A549 (cell line): Measurements from ENCODE around the gene C10orf90. TPM values are rescaled to one million over a fixed set of nuclear protein-coding genes. Genes with fewer than 3 reads are reported as not detected.

ENCODE experiments used
- ATAC-seq, 2 experiments: fragments of 200-7000 bp in 1 of 2; fragments of >200 bp in 1 of 2; cut with Nextera tagmentation in 1 of 2; cut with Tn5 transposase in 1 of 2; 3 replicates each; pipeline versions ENCODE4 v1.8.0 to v1.9.1; 2018 to 2020; ENCODE audit warnings: mild to moderate bottlenecking in 1 of 2, moderate library complexity in 1 of 2
- CTCF ChIA-PET: fragments of 300-600 bp; sonication (Branson Sonifier 250); formaldehyde crosslinking; extraction: SDS; loops from one replicate; lab custom pipeline; 2021; ENCODE audit warnings: antibody characterized with exemption, inconsistent platforms; lab: Yijun Ruan, JAX
- POLR2A ChIA-PET: fragments of 350-600 bp; formaldehyde crosslinking; extraction: SDS; loops from one replicate; lab custom pipeline; 2021; ENCODE audit warnings: antibody characterized with exemption, inconsistent platforms; lab: Yijun Ruan, JAX
- DNase-seq, 2 experiments: peaks; one replicate each; pipeline versions ENCODE4 v3.0.0 to v3.0.0-alpha.2; 2011 to 2016; ENCODE audit warnings: low read depth in 1 of 2, low spot score in 1 of 2
- FAIRE-seq: peaks from 2 replicates; lab custom pipeline; 2011; peaks lifted over from hg19 to GRCh38; lab: Jason Lieb, UNC
- H3K27ac ChIP-seq, 2 experiments: fragments of >200 bp; sonication (Bioruptor Twin); formaldehyde crosslinking; 3 replicates each; pipeline ENCODE4 v1.5.1; 2016 to 2017
- H3K4me1 ChIP-seq: fragments of >200 bp; sonication (Bioruptor Twin); formaldehyde crosslinking; 3 replicates; pipeline ENCODE4 v1.6.1; 2016
- H3K4me2 ChIP-seq: fragments of >200 bp; sonication (Bioruptor Twin); formaldehyde crosslinking; 3 replicates; pipeline ENCODE4 v1.6.1; 2016
- H3K4me3 ChIP-seq: fragments of >200 bp; sonication (Bioruptor Twin); formaldehyde crosslinking; 3 replicates; pipeline ENCODE4 v1.5.1; 2016
- H3K9me3 ChIP-seq: fragments of >200 bp; sonication (Bioruptor Twin); formaldehyde crosslinking; 3 replicates; pipeline ENCODE4 v1.6.1; 2016
- BCL3 ChIP-seq: fragments of >200 bp; sonication (Bioruptor Twin); formaldehyde crosslinking; IDR thresholded peaks from 3 replicates; pipeline ENCODE4 v1.6.1; 2016
- CBX2 ChIP-seq: fragments of 200-600 bp; sonication (generic); IDR thresholded peaks from 2 replicates; pipeline ENCODE4 v1.6.1; 2016; ENCODE audit warnings: low read depth, mild to moderate bottlenecking, borderline replicate concordance
- CBX8 ChIP-seq: fragments of 200-600 bp; sonication (generic); IDR thresholded peaks from 2 replicates; pipeline ENCODE4 v1.6.1; 2016
- CEBPB ChIP-seq, 2 experiments: fragments of >200 bp in 1 of 2; sonication (Bioruptor Twin) in 1 of 2; formaldehyde crosslinking in 1 of 2; IDR thresholded peaks; 2 replicates each; pipeline ENCODE4 v1.6.1; 2012 to 2016
- EHF ChIP-seq: fragments of 250-450 bp; sonication (Bioruptor Pico); IDR thresholded peaks from 2 replicates; pipeline ENCODE4 v1.5.0; 2020; ENCODE audit warnings: mild to moderate bottlenecking
- EP300 ChIP-seq, 2 experiments: fragments of >200 bp; sonication (Bioruptor Twin); formaldehyde crosslinking; IDR thresholded peaks; 2 replicates in 1 of 2; 3 replicates in 1 of 2; pipeline ENCODE4 v1.6.1; 2016 to 2017
- ESRRA ChIP-seq: fragments of 150-350 bp; IDR thresholded peaks from 2 replicates; pipeline ENCODE4 v1.6.1; 2014; ENCODE audit warnings: mild to moderate bottlenecking, low read length, borderline replicate concordance
- HDAC2 ChIP-seq: fragments of 200-600 bp; sonication (generic); IDR thresholded peaks from 2 replicates; pipeline ENCODE4 v1.6.1; 2016
- HOXB13 ChIP-seq: fragments of 250-450 bp; sonication (Bioruptor Pico); IDR thresholded peaks from 2 replicates; pipeline ENCODE4 v1.5.0; 2020; ENCODE audit warnings: low read depth, mild to moderate bottlenecking, moderate library complexity
- JUN ChIP-seq, 2 experiments: fragments of >200 bp; sonication (Bioruptor Twin); formaldehyde crosslinking; IDR thresholded peaks; 2 replicates in 1 of 2; 3 replicates in 1 of 2; pipeline ENCODE4 v1.6.1; 2016 to 2017
- KDM1A ChIP-seq: fragments of 200-600 bp; sonication (generic); IDR thresholded peaks from 2 replicates; pipeline ENCODE4 v1.6.1; 2016; ENCODE audit warnings: low read depth, mild to moderate bottlenecking
- MAZ ChIP-seq: fragments of 150-350 bp; IDR thresholded peaks from 2 replicates; pipeline ENCODE4 v1.6.1; 2014; ENCODE audit warnings: antibody characterized with exemption, low read depth, low read length, borderline replicate concordance
- PBX3 ChIP-seq: IDR thresholded peaks from 2 replicates; pipeline ENCODE4 v1.6.1; 2012
- POLR2A ChIP-seq: IDR thresholded peaks from 2 replicates; pipeline ENCODE4 v1.6.1; 2012; ENCODE audit warnings: mild to moderate bottlenecking, low read length
- POLR2AphosphoS2 ChIP-seq: conservative IDR thresholded peaks from 2 replicates; pipeline ENCODE4 v1.6.1; 2012; ENCODE audit warnings: low read length, improper control_type of control experiment, inconsistent platforms
- RARB ChIP-seq: fragments of 250-450 bp; sonication (Bioruptor Pico); IDR thresholded peaks from 2 replicates; pipeline ENCODE4 v1.8.0; 2021; ENCODE audit warnings: mild to moderate bottlenecking, moderate library complexity
- RNF2 ChIP-seq: fragments of 200-600 bp; sonication (generic); IDR thresholded peaks from 2 replicates; pipeline ENCODE4 v1.6.1; 2016; ENCODE audit warnings: low read depth, mild to moderate bottlenecking, antibody characterized with exemption, moderate library complexity, borderline replicate concordance
- SMC3 ChIP-seq: fragments of >200 bp; sonication (Bioruptor Twin); formaldehyde crosslinking; IDR thresholded peaks from 3 replicates; pipeline ENCODE4 v1.6.1; 2018; ENCODE audit warnings: inconsistent platforms
- SREBF2 ChIP-seq: fragments of 450-650 bp; IDR thresholded peaks from 2 replicates; pipeline ENCODE4 v1.6.1; 2014; ENCODE audit warnings: mild to moderate bottlenecking, moderate library complexity
- TFCP2L1 ChIP-seq: fragments of 250-450 bp; sonication (Bioruptor Pico); IDR thresholded peaks from 2 replicates; pipeline ENCODE4 v1.5.0; 2021; ENCODE audit warnings: mild to moderate bottlenecking
- TP53 ChIP-seq: fragments of 250-450 bp; sonication (Bioruptor Pico); IDR thresholded peaks from 2 replicates; pipeline ENCODE4 v1.5.0; 2021; ENCODE audit warnings: mild to moderate bottlenecking, moderate library complexity
- USF2 ChIP-seq: fragments of 450-650 bp; IDR thresholded peaks from 2 replicates; pipeline ENCODE4 v1.6.1; 2014; ENCODE audit warnings: antibody characterized with exemption
- ZC3H11A ChIP-seq: fragments of 450-650 bp; IDR thresholded peaks from 2 replicates; pipeline ENCODE4 v1.6.1; 2014; ENCODE audit warnings: antibody characterized with exemption, mild to moderate bottlenecking
- WGBS: methylation state at CpG from one replicate; pipeline ENCODE4 v1.1.6; 2017; ENCODE audit errors: missing lambda C conversion rate; 5-methylcytosine and 5-hydroxymethylcytosine counted together
- polyA plus RNA-seq, 4 experiments: library from polyadenylated mRNA; depleted of rRNA in 3 of 4; stranded (reverse); fragments of >200 nt; fragmentation: RNase III in 1 of 4; extraction: RNeasy Plus Mini Kit Qiagen cat#74134 plus additional on column Dnase treatment in 1 of 4; gene quantifications; 2 replicates in 3 of 4; 3 replicates in 1 of 4; pipeline ENCODE4 v1.2.3, GENCODE V29; 2011 to 2017
- TF ChIP-seq, protein P1 (sequence below): IDR thresholded peaks from 2 replicates; pipeline ENCODE4 v1.6.1; 2012
- TF ChIP-seq, protein P2 (sequence below): fragments of 200-600 bp; sonication (generic); IDR thresholded peaks from 2 replicates; pipeline ENCODE4 v1.6.1; 2016; ENCODE audit warnings: antibody characterized with exemption, mild to moderate bottlenecking, moderate library complexity

C10orf90 gene
- polyA plus RNA-seq, 2 of the 4 experiments (the other 2 are of a cell fraction) = 0.70 to 2.0 TPM

GRCh38 chr10:126705951-126706565 lies 35.6 kb upstream of the C10orf90 start:
- H3K9me3 ChIP-seq = peaks cover 4% of the 10 kb centered on the region; the same call in 2 of the 3 replicates
- ChIA-PET POLR2A (no interaction called here), CTCF (no interaction called here)
- ATAC-seq (no peak), FAIRE-seq (no peak), DNase-seq (no peak)
- H3K27ac ChIP-seq = no peak overlapping the region
- H3K4me2 ChIP-seq = no peak overlapping the region
- no peak overlapping the region for H3K4me3 ChIP-seq
- no peaks in the 10 kb centered on the region for H3K4me1 ChIP-seq
- 10% methylated on average over 2 of the region's 3 CpGs for WGBS
- TF ChIP-seq POLR2A (no peak), ESRRA (no peak), HDAC2 (no peak), CBX2 (no peak), RNF2 (no peak), SMC3 (no peak), BCL3 (no peak), CEBPB (IDR thresholded peaks at IDR 0.05) (no peak)
- TF ChIP-seq, protein P1, sequence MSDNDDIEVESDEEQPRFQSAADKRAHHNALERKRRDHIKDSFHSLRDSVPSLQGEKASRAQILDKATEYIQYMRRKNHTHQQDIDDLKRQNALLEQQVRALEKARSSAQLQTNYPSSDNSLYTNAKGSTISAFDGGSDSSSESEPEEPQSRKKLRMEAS = no peak

- CTCF ChIA-PET = no interaction called here
- FAIRE-seq (no peak), ATAC-seq (no peak), DNase-seq (no peak)
- no peak for TF ChIP-seq RARB (CRISPR knock-in tag)
- TF ChIP-seq USF2 = no peak
- no peak for TF ChIP-seq CBX8
- TF ChIP-seq KDM1A = no peak
- no peak for TF ChIP-seq TP53 (CRISPR knock-in tag)
- TF ChIP-seq EP300 (IDR thresholded peaks at IDR 0.05) = no peak
- no peak for TF ChIP-seq SREBF2
- no peak for TF ChIP-seq HOXB13 (CRISPR knock-in tag)
- Histone ChIP-seq H3K4me1 (no peaks in the 10 kb centered on the region), H3K4me3 (no peak overlapping the region), H3K9me3 (no peaks in the 10 kb centered on the region), H3K4me2 (no peak overlapping the region), H3K27ac (no peak overlapping the region)
- POLR2A ChIA-PET = no interaction called here
- WGBS = 6% methylated on average over 5 of the region's 5 CpGs
Measured at GRCh38 chr10:126705131-126705530, 34.6 kb upstream of the C10orf90 start.

DNA sequence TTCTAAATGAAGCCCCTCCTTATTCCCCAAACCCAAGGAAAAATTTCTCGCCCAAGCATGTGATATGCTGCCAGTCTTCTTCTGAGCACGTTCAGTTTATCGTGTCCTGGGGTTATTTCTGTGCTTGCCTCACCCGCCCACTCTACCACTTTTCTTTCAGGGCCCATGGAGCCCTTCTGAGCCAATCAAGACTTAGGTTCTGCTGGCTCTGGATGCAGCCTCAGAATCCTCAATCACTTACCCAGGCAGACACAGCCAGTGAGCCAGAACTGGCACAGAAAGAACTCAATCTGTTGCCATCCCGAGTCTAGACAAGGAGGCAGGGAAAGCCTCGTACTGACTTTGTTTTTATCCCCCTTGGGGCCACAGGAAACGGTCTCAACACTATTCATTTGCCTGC lies 34.2 kb upstream of the C10orf90 start:
- no peak for FAIRE-seq

More for the DNA sequence above, 34.2 kb upstream of the C10orf90 start:
- Histone ChIP-seq H3K4me1 (no peaks in the 10 kb centered on the region), H3K9me3 (no peaks in the 10 kb centered on the region), H3K27ac (no peak overlapping the region), H3K4me3 (no peak overlapping the region), H3K4me2 (no peak overlapping the region)
- CTCF ChIA-PET = no interaction called here
- ATAC-seq (no peak), DNase-seq (no peak)
- 18% methylated on average over 7 of the region's 7 CpGs for WGBS
- POLR2A ChIA-PET = no interaction called here
- TF ChIP-seq USF2 = no peak
- no peak for TF ChIP-seq MAZ
- no peak for TF ChIP-seq ZC3H11A
- TF ChIP-seq, protein P2, sequence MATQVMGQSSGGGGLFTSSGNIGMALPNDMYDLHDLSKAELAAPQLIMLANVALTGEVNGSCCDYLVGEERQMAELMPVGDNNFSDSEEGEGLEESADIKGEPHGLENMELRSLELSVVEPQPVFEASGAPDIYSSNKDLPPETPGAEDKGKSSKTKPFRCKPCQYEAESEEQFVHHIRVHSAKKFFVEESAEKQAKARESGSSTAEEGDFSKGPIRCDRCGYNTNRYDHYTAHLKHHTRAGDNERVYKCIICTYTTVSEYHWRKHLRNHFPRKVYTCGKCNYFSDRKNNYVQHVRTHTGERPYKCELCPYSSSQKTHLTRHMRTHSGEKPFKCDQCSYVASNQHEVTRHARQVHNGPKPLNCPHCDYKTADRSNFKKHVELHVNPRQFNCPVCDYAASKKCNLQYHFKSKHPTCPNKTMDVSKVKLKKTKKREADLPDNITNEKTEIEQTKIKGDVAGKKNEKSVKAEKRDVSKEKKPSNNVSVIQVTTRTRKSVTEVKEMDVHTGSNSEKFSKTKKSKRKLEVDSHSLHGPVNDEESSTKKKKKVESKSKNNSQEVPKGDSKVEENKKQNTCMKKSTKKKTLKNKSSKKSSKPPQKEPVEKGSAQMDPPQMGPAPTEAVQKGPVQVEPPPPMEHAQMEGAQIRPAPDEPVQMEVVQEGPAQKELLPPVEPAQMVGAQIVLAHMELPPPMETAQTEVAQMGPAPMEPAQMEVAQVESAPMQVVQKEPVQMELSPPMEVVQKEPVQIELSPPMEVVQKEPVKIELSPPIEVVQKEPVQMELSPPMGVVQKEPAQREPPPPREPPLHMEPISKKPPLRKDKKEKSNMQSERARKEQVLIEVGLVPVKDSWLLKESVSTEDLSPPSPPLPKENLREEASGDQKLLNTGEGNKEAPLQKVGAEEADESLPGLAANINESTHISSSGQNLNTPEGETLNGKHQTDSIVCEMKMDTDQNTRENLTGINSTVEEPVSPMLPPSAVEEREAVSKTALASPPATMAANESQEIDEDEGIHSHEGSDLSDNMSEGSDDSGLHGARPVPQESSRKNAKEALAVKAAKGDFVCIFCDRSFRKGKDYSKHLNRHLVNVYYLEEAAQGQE = no peak
- TF ChIP-seq ESRRA = no peak
- TF ChIP-seq JUN (IDR thresholded peaks at IDR 0.05) = no peak
- no peak for TF ChIP-seq CEBPB (IDR thresholded peaks at IDR 0.05)
- no peak for TF ChIP-seq EHF
- TF ChIP-seq POLR2A = no peak
- TF ChIP-seq PBX3 = no peak
- TF ChIP-seq, protein P1 = no peak
- no peak for TF ChIP-seq POLR2AphosphoS2
- no peak for TF ChIP-seq EP300 (IDR thresholded peaks at IDR 0.05)
- no peak for TF ChIP-seq TP53 (CRISPR knock-in tag)
- TF ChIP-seq RARB (CRISPR knock-in tag) = no peak
- TF ChIP-seq CBX8 = no peak
- TF ChIP-seq TFCP2L1 (CRISPR knock-in tag) = no peak
- TF ChIP-seq SREBF2 = no peak
- no peak for TF ChIP-seq HOXB13 (CRISPR knock-in tag)
